HG02798 (cell line): Measurements from ENCODE around the gene STRIT1.
"Not testable (repeated sequence)": the region's sequence is repeated elsewhere in the genome, so short reads cannot be mapped to it uniquely, and the experiment has no call there.

Experiments
- ATAC-seq: cut with Tn5 transposase; IDR thresholded peaks from one replicate; pipeline ENCODE4 v1.9.1; 2021; ENCODE audit warnings: mild to moderate bottlenecking; ENCODE audit not compliant: unreplicated experiment, poor library complexity

STRIT1 gene

DNA sequence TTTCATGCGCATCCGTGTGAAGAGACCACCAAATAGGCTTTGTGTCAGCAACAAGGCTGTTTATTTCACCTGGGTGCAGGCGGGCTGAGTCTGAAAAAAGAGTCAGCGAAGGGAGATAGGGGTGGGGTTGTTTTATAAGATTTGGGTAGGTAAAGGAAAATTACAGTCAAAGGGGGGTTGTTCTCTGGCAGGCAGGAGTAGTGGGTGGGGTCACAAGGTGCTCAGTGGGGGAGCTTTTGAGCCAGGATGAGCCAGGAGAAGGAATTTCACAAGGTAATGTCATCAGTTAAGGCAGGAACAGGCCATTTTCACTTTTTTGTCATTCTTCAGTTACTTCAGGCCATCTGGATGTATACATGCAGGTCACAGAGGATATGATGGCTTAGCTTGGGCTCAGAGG is 19.0 kb downstream of the STRIT1 start:
- not testable (repeated sequence) for ATAC-seq

GRCh38 chr3:155271343-155271613 is 22.2 kb downstream of the STRIT1 start:
- ATAC-seq = no peak

DNA sequence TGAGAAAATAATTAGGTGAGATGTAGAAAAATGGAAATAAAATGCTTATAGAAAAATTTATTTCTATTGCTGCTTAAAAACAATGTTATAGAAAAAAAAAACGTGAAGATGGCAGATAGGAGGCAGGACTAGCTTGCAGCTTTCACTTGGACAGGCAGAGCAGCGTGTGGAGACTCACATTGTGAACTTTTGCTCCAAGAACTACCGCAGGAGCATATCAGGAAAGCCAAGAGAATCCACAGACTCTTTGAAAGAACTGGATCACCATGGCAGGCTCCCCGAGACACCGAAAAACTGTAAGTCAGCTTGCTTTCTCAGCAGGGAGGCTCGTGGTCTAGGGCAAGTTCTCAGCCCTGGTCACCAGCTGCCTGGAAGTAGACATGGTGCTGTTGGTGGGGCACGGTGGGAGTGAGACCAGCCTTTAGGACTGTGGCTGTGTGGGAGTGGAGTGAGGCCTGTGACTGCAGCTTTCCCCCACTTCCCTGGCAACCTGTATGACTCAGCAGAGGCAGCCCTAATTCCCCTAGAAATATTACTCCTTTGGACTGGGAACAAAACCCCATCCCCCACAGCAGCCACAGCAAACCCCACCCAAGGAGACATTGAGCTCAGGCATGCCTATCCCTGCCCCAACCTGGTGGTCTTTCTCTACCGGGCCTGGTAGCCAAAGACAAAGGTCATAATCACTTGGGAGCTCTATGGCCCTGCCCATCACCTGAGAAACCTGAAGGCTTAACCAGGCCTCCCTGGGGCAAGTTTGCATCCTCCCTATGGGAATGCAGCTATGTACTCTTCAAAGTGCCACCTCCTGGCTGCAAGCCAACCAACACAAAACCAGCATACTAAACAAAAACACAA is 22.8 kb downstream of the STRIT1 start:
- no peak for ATAC-seq

- no peak for ATAC-seq
Measured at GRCh38 chr3:155270063-155270462, 23.4 kb downstream of the STRIT1 start.

GRCh38 chr3:155262855-155263254 is 30.6 kb downstream of the STRIT1 start:
- ATAC-seq = not testable (repeated sequence)

DNA sequence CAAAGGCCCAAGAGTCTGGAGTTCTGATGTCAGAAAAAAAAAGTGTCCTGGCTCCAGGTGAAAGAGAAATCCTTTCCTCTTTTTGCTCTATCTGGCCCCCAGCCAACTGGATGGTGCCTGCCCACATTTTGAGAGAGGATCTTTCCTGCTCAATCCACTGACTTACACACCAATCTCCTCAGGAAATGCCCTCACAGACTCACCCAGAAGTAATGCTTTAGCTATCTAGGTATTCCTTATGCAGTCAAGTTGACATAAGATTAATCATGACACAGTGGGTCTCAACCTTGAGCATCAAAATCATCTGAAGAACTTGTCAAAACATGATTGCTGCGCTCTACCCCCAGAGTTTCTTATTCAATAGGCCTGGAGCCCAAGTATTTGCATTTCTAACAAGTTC is 31.2 kb downstream of the STRIT1 start:
- no peak for ATAC-seq

DNA sequence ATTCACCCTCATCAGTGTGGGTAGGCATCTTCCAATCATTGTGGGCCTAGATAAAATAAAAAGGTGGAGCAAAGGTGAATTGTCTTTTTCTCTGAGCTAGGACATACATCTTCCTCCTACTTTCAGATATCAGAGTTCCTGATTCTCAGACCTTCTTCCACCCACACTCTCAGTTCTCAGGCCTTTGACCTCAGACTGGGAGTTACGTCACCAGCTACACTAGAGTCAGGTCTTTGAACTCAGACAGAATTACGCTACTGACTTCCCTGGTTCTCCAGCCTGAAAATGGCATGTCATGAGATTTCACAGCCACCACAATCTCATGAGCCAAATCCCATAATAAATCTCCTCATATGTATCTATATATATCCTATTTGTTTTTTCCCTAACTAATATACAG is 39.0 kb downstream of the STRIT1 start:
- ATAC-seq = no peak

DNA sequence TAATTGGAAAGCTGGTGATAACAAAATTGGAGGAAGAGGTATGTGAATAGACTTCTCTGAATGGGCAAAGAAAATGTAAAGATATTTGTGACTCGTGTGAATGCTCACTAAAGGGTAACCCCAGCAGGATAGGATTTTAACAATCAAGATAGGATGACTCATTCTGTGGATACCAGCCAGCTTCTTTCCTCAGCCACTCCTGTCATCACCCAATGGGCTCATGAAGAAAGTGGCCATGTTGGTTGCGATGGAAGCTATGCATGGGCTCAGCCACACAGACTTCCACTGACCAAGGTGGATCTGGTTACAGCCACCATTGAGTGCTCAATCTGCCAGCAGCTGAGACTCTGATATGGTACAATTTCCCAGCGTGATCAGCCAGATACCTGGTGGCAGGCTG is 40.9 kb downstream of the STRIT1 start:
- no peak for ATAC-seq

DNA sequence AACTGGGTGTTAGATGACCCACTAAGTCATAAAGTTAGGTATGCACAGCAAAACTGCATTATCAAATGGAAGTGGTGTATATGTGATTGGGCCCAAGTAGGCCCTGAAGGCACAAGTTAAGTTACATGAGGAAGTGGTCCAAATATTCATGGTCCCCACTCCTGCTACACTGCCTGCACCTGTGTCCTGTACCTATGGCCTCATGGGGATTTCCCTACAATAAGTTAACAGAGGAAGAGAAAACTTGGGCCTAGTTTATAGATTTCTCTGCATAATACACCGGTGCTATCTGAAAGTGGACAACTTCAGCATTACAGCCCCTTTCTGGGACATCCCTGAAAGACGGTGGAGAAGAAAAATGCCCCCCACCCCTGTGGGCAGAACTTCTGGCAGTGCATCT is 41.5 kb downstream of the STRIT1 start:
- ATAC-seq = no peak

- no peak for ATAC-seq
Measured at GRCh38 chr3:155248531-155249187, 44.8 kb downstream of the STRIT1 start.

- no peak for ATAC-seq
Measured at GRCh38 chr3:155244699-155245098, 48.8 kb downstream of the STRIT1 start.

GRCh38 chr3:155244216-155244615 is 49.3 kb downstream of the STRIT1 start:
- ATAC-seq = no peak

GRCh38 chr3:155243512-155243921 is 50.0 kb downstream of the STRIT1 start:
- no peak for ATAC-seq

GRCh38 chr3:155242342-155242741 is 51.1 kb downstream of the STRIT1 start:
- no peak for ATAC-seq

DNA sequence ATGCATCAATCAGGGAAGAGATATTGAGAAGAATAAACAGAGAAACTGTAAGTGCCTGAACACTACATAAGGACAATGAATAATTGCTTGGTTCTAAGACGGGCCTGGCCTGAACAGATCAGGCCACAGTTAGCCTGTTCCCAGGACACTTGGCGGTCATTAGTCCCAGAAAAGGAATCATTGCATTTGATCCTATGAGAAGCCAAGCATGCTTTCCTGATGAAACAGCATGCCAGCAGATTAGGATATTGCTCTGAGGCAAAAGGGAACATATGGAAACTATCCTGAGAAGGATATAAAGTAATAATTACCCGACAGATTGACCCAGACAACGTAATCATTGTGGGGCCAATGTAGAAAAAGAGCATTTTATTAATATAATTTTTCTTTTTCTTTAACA is 51.9 kb downstream of the STRIT1 start:
- no peak for ATAC-seq
